ENCODE results near the gene TADA2B. TPM values are rescaled to one million over a fixed set of nuclear protein-coding genes. Genes with fewer than 3 reads are reported as not detected.

Gene TADA2B
- polyA plus RNA-seq (2013, experiment 1 of 2) = 13.5 TPM
- 14.1 TPM for polyA plus RNA-seq (2013, experiment 2 of 2)

GRCh38 chr4:7043284-7044136, at the start of gene TADA2B:
Gene TADA2B (plus strand): TSS chr4:7043372. CDS start chr4:7043580, 208 bp downstream.
- H2BK15ac ChIP-seq (ENCODE audit: low read depth, poor library complexity, severe bottlenecking) = peak within 1 kb of the TSS; percentile 91
- peak; percentile 55 for DNase-seq
- peaks cover 22% of the 10 kb centered on the region for H3K79me1 ChIP-seq (replicated peaks; ENCODE audit: low read length, poor library complexity, severe bottlenecking)
- peaks cover 0 to 15% of the 10 kb centered on the region in 2 experiments for H3K36me3 ChIP-seq (ENCODE audit: control insufficient read depth in 1 of 2, insufficient read depth in 2 of 2, low read depth in 1 of 2, low read length in 2 of 2)
- peak within 1 kb of the TSS; percentile 89 for H4K8ac ChIP-seq (ENCODE audit: low read length)
- H3K4me1 ChIP-seq (ENCODE audit: control insufficient read depth, insufficient read depth, low read depth, low read length) = peaks cover 39% of the 10 kb centered on the region
- H3K14ac ChIP-seq (ENCODE audit: low read length in 2 of 2) = peak within 1 kb of the TSS in 1 of 2 experiments; percentile 99
- peak within 1 kb of the TSS in 1 of 2 experiments; percentile 91 for H3K23ac ChIP-seq (ENCODE audit: low read length in 2 of 2)
- under 1% methylated on average over 74 of the region's 119 CpGs for WGBS
- H3K4me2 ChIP-seq (ENCODE audit: low read length, poor library complexity, severe bottlenecking) = peak within 1 kb of the TSS; percentile 86
- H4K91ac ChIP-seq (ENCODE audit: low read length) = peak within 1 kb of the TSS; percentile 84
- H3K27ac ChIP-seq (ENCODE audit: low read length, poor library complexity, severe bottlenecking) = peak within 1 kb of the TSS; percentile 55
- peak within 1 kb of the TSS; percentile 62 for H2BK5ac ChIP-seq (ENCODE audit: low read depth, low read length, poor library complexity, severe bottlenecking)
- H3K9me3 ChIP-seq (ENCODE audit: control insufficient read depth, low read length) = no peaks in the 10 kb centered on the region
- H2AFZ ChIP-seq (ENCODE audit: low read depth, low read length) = peak within 1 kb of the TSS; percentile 93
- peak within 1 kb of the TSS; percentile 82 to 98 for H3K18ac ChIP-seq (ENCODE audit: low read depth in 1 of 2, low read length in 2 of 2)
- peak within 1 kb of the TSS in 1 of 2 experiments; percentile 85 for H2BK12ac ChIP-seq (ENCODE audit: low read length in 2 of 2)
- peak within 1 kb of the TSS; percentile 95 for H2BK120ac ChIP-seq (ENCODE audit: low read depth, low read length)
- peak within 1 kb of the TSS; percentile 94 for H3K9ac ChIP-seq (ENCODE audit: low read length)
- peak within 1 kb of the TSS; percentile 94 to 95 for H3K4me3 ChIP-seq (ENCODE audit: insufficient read depth in 1 of 2, low read depth in 1 of 2, low read length in 2 of 2)
- H3K27me3 ChIP-seq (ENCODE audit: control insufficient read depth in 1 of 2, insufficient read depth in 1 of 2, low read length in 2 of 2) = no peaks in the 10 kb centered on the region
- no peak within 1 kb of the TSS for H2AK5ac ChIP-seq (ENCODE audit: low read length, severe bottlenecking)
- peak within 1 kb of the TSS; percentile 59 to 94 for H3K4ac ChIP-seq (ENCODE audit: low read depth in 1 of 2, low read length in 2 of 2)

GRCh38 chr4:6996481-6996880, 46.7 kb upstream of the TADA2B start:
- H3K4me1 ChIP-seq (ENCODE audit: control insufficient read depth, insufficient read depth, low read depth, low read length) = peaks cover 15% of the 10 kb centered on the region
- no peak overlapping the region for H3K23ac ChIP-seq (ENCODE audit: low read length in 2 of 2)
- H3K27ac ChIP-seq (ENCODE audit: low read length, poor library complexity, severe bottlenecking) = no peak overlapping the region
- H2BK12ac ChIP-seq (ENCODE audit: low read length in 2 of 2) = no peak overlapping the region
- no peak overlapping the region for H2AFZ ChIP-seq (ENCODE audit: low read depth, low read length)
- no peak overlapping the region for H4K8ac ChIP-seq (ENCODE audit: low read length)
- no peak overlapping the region for H3K14ac ChIP-seq (ENCODE audit: low read length in 2 of 2)
- H2BK15ac ChIP-seq (ENCODE audit: low read depth, poor library complexity, severe bottlenecking) = no peak overlapping the region
- no peak overlapping the region for H3K9ac ChIP-seq (ENCODE audit: low read length)
- peaks cover 16% of the 10 kb centered on the region for H3K79me1 ChIP-seq (replicated peaks; ENCODE audit: low read length, poor library complexity, severe bottlenecking)
- no peak overlapping the region for H2AK5ac ChIP-seq (ENCODE audit: low read length, severe bottlenecking)
- H3K18ac ChIP-seq (ENCODE audit: low read depth in 1 of 2, low read length in 2 of 2) = no peak overlapping the region
- H4K91ac ChIP-seq (ENCODE audit: low read length) = no peak overlapping the region
- WGBS = 98% methylated on average over 12 of the region's 12 CpGs
- no peak overlapping the region for H3K4ac ChIP-seq (ENCODE audit: low read depth in 1 of 2, low read length in 2 of 2)
- no peaks in the 10 kb centered on the region for H3K9me3 ChIP-seq (ENCODE audit: control insufficient read depth, low read length)
- H2BK120ac ChIP-seq (ENCODE audit: low read depth, low read length) = no peak overlapping the region
- peaks cover 42 to 63% of the 10 kb centered on the region in 2 experiments for H3K36me3 ChIP-seq (ENCODE audit: control insufficient read depth in 1 of 2, insufficient read depth in 2 of 2, low read depth in 1 of 2, low read length in 2 of 2)
- no peak overlapping the region for H2BK5ac ChIP-seq (ENCODE audit: low read depth, low read length, poor library complexity, severe bottlenecking)
- H3K4me2 ChIP-seq (ENCODE audit: low read length, poor library complexity, severe bottlenecking) = no peak overlapping the region
- DNase-seq = no peak
- no peaks in the 10 kb centered on the region for H3K27me3 ChIP-seq (ENCODE audit: control insufficient read depth in 1 of 2, insufficient read depth in 1 of 2, low read length in 2 of 2)
- H3K4me3 ChIP-seq (ENCODE audit: insufficient read depth in 1 of 2, low read depth in 1 of 2, low read length in 2 of 2) = no peak overlapping the region

- no peak overlapping the region for H3K4ac ChIP-seq (ENCODE audit: low read depth in 1 of 2, low read length in 2 of 2)
- no peaks in the 10 kb centered on the region for H3K4me1 ChIP-seq (ENCODE audit: control insufficient read depth, insufficient read depth, low read depth, low read length)
- H2AFZ ChIP-seq (ENCODE audit: low read depth, low read length) = no peak overlapping the region
- no peak overlapping the region for H2BK5ac ChIP-seq (ENCODE audit: low read depth, low read length, poor library complexity, severe bottlenecking)
- H3K9ac ChIP-seq (ENCODE audit: low read length) = no peak overlapping the region
- H2BK120ac ChIP-seq (ENCODE audit: low read depth, low read length) = no peak overlapping the region
- DNase-seq = no peak
- peaks cover 67 to 85% of the 10 kb centered on the region in 2 experiments for H3K36me3 ChIP-seq (ENCODE audit: control insufficient read depth in 1 of 2, insufficient read depth in 2 of 2, low read depth in 1 of 2, low read length in 2 of 2)
- H4K8ac ChIP-seq (ENCODE audit: low read length) = no peak overlapping the region
- no peaks in the 10 kb centered on the region for H3K9me3 ChIP-seq (ENCODE audit: control insufficient read depth, low read length)
- peaks cover 22% of the 10 kb centered on the region for H3K79me1 ChIP-seq (replicated peaks; ENCODE audit: low read length, poor library complexity, severe bottlenecking)
- no peak overlapping the region for H2BK15ac ChIP-seq (ENCODE audit: low read depth, poor library complexity, severe bottlenecking)
- WGBS = 95% methylated on average over 14 of the region's 14 CpGs
- H3K14ac ChIP-seq (ENCODE audit: low read length in 2 of 2) = no peak overlapping the region
- H4K91ac ChIP-seq (ENCODE audit: low read length) = no peak overlapping the region
- no peak overlapping the region for H3K27ac ChIP-seq (ENCODE audit: low read length, poor library complexity, severe bottlenecking)
- H3K4me3 ChIP-seq (ENCODE audit: insufficient read depth in 1 of 2, low read depth in 1 of 2, low read length in 2 of 2) = no peak overlapping the region
- H3K18ac ChIP-seq (ENCODE audit: low read depth in 1 of 2, low read length in 2 of 2) = no peak overlapping the region
- H2AK5ac ChIP-seq (ENCODE audit: low read length, severe bottlenecking) = no peak overlapping the region
- H3K4me2 ChIP-seq (ENCODE audit: low read length, poor library complexity, severe bottlenecking) = no peak overlapping the region
- no peak overlapping the region for H2BK12ac ChIP-seq (ENCODE audit: low read length in 2 of 2)
- no peaks in the 10 kb centered on the region for H3K27me3 ChIP-seq (ENCODE audit: control insufficient read depth in 1 of 2, insufficient read depth in 1 of 2, low read length in 2 of 2)
- no peak overlapping the region for H3K23ac ChIP-seq (ENCODE audit: low read length in 2 of 2)
Measured at GRCh38 chr4:6999172-7000086, 43.7 kb upstream of the TADA2B start.
